ENCODE measurements around the gene SERINC1.
A peak's percentile ranks its signal among the peaks of the same experiment; 100 is the strongest.
"Not testable (repeated sequence)": the region's sequence is repeated elsewhere in the genome, so short reads cannot be mapped to it uniquely, and the experiment has no call there.

The SERINC1 gene

DNA sequence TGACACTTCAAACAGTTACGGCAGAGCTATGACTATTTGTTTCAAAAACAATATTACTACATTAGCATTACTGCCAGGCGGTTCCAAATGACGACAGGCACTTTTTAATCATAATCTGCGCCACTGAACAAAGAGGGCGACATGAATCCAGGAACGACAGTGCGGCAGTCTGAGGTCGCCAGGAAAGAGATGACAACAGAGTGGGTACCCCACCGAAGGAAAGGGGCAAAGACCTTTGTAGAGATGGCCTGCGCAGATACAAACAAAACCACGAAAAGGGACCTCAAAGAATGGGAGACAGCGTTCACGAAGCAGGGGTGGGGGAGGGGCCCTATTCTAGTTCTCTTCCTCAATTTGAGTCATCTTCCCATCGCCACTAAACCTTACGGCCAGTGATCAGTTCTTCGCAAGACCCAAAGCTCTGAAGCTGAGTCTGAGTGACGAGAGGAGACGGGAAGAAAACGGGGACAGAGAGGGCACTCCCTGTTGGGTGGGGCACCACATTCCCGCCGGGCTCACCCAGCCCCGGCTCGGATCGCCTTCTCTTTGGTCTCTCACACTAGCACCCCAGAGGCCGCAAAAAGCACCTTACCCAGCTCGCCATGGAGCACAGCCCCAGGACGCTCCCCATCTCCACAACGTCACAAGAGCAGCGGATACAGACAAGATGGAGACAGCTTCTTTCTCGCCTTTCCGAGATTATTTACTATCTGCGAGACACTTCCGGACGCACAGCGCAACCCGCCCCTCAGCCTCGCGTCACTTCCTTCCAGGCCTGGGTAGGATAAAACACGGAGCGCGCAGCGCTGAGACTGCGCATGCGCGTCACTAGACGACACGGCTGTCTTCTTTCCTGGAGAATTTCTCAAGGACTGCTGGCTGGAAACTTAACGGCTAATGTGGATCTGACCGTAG lies at the start of gene SERINC1:
SERINC1 (minus strand) TSS at position 701 of the 915 bp plus-strand sequence; CDS start at position 631, 70 bp downstream.
- FAIRE-seq: peak; percentile 100
- peak; percentile 77 for DNase-seq (ENCODE audit: extremely low spot score, insufficient read length, low read depth)

DNA sequence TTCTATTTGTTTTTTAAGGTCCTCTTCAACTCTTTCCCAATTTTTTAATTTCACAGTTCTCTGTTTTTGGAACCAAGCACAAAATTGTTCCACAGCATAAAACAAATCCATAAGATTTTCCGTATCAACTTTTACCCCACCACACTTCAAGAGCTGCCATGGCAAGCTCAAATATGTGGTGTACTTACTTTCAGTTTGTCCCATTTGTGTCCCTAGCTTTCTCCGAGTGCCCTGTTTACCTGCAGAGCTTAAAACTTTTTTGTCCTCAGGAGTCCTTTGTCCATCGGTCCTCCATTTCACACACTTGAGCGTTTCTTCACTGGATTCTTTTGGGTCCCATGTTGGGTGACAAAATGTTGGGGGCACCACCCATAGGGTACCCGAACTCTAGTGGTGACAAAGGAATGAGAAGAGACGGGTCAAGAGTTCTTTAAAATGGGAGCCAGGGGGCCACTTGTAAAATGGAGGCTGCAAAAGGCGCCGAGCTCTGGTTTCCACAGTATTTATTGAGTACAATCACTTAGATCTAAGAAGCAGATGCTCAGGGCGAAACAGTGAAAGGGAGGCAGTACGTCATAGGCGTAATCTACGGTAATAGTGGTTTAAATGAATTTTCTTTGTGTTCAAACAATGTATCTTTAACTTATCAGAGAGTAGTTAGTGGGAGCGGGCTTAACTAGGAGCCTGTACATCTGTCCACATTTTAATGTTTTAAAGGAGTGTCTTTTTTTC lies 39.8 kb upstream of the SERINC1 start:
- DNase-seq (ENCODE audit: extremely low spot score, insufficient read length, low read depth) (no peak), FAIRE-seq (no peak)

DNA sequence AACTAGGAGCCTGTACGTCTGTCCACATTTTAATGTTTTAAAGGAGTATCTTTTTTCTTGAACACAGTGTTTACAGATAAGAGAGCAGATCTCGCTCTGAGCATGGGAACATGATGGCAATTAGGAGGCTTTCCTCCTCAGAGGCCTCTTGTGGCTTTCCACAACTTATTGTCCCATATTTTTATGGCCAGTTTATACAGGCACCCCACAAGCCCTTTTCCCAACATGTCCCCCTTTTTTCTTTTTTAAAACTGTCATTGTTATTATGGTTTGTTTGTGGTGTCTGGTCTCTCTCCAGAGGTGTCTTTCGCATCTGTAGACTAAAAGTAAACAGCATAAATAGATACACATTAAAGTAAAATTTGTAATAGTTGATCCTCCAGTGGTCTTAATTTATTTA lies 33.6 kb upstream of the SERINC1 start:
- FAIRE-seq; DNase-seq (ENCODE audit: extremely low spot score, insufficient read length, low read depth): not testable (repeated sequence)

DNA sequence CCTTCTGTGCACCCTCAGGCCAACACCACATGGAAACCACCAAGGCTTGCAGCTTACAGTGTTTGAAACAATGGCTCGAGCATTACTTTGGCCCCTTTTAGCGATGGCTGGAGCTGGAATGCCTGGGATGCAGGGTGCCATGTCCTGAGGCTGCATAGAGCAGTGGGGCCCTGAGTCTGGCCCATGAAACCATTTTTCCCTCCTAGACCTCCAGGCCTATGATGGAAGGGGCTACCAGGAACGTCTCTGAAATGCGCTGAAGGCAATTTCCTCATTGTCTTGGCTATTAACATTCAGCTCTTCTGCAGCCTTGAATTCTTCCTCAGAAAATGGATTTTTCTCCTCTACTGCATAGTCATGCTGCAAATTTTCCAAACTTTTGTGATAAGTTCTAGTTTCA lies 29.9 kb upstream of the SERINC1 start:
- no peak for DNase-seq (ENCODE audit: extremely low spot score, insufficient read length, low read depth)

DNA sequence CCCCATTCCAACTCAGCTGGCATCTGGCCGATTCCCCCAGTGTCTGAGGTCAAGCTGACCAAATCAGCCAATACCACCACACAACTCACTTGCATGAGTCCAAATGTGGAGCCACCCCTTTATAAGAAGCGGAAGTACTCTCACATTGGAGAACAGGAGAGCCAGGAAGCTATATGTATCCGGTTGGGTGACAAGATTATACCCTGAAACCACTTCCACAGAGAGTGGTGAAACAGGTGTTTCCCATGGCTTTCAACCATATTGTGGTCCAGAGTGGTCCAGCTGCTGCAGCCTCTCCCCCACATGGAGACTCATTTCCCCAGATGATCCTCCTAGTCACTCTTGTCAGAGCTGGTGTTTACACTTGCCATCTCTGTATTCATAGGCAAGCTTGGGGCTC lies 24.0 kb upstream of the SERINC1 start:
- no peak for FAIRE-seq
- DNase-seq (ENCODE audit: extremely low spot score, insufficient read length, low read depth): no peak

More for the DNA sequence above, 29.9 kb upstream of the SERINC1 start:
- no peak for FAIRE-seq

DNA sequence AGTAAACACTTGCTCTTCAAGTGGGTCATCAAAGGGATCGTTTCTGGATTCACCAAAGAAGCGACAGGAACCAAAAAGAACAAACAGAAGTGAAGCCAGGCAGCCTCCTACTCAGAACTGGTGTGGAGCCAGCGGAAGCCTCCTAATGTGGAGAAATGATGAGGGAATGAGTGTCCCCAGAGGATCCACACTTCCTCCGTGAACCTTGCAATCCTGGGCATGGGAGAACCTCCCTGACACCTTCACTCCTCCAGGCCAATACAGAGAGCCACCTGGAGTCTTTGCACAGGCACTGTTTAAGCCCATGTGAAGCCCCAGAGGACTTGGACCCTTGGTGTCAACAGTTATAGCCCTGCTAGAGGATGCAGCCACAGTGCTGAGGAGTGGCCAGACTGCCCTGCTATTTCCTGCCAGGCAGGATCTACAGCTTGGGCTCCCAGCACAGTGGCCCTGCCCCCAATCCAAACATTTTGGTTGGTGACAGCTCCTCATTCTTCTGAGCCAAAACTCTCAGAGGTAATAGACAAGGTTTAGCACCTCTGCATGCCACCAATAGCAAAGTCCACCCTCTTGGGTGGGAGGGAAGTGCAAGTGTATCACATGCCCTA lies 23.2 kb upstream of the SERINC1 start:
- FAIRE-seq (no peak), DNase-seq (ENCODE audit: extremely low spot score, insufficient read length, low read depth) (no peak)

DNA sequence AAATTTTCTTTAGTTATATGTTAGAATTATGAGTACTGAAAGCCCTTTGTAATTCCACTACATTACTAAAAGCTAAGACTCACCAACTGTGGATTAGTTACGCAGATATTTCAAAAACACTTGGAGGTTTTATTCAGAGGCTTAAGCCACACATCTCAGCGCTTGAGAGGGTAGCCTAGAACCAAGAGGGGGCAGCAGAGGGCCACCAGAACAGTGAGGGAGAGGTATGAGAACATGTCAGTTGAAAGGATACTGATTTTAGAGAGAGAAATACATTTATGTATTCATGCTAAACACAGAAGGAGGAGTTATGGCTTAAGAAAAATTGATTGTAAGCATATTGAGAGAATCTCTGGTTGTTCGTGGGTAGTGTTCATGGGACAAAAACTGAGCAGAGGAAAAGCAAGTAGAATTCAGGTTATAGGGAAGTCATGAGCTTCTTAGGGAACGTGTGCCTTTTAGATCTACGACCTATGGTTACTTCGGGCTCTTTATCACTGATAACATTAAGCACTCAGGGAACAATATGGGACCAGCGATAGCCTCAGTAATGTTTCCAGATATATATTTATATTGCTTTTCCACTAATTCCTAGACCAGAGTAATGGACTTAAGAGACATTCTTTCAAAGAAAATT lies 20.4 kb upstream of the SERINC1 start:
- FAIRE-seq (peak; percentile 86), DNase-seq (ENCODE audit: extremely low spot score, insufficient read length, low read depth) (peak; percentile 17)

DNA sequence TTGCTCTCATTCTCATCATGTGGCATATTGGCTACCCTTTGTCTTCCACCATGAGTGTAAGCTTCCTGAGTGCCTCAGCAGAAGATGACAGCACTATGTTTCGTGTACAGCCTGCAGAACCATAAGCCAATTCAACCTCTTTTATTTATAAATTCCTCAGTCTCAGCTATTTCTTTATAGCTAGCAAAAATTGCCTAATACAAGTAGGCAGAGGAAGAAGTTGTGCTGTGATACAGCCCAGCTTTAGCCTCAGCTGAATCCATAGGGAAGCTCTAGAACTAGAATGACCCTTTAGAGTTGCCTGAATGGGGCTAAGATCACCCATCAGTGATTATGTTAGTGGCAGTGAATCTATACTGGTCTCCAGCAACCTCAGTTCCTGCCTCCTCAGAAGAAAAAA lies 19.0 kb upstream of the SERINC1 start:
- DNase-seq (ENCODE audit: extremely low spot score, insufficient read length, low read depth) (no peak), FAIRE-seq (no peak)

DNA sequence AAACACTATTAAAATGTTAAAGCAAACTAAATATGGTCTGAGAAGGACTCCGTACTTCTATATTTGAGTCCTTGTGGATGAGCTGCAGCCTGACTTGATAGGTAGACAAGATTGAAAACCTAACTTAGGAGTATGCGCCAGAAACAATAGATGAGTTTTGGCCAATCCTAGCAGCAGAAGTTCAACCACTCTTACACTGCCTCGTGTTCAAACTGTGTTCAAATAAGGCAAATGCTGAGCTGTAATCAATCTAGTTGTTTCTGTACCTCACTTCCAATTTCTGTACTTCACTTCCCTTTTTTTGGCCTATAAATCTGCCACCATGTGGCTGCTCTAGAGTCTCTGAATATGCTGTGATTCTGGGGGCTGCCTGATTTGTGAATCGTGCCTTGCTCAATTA lies 13.2 kb upstream of the SERINC1 start:
- DNase-seq (ENCODE audit: extremely low spot score, insufficient read length, low read depth) (no peak), FAIRE-seq (no peak)

DNA sequence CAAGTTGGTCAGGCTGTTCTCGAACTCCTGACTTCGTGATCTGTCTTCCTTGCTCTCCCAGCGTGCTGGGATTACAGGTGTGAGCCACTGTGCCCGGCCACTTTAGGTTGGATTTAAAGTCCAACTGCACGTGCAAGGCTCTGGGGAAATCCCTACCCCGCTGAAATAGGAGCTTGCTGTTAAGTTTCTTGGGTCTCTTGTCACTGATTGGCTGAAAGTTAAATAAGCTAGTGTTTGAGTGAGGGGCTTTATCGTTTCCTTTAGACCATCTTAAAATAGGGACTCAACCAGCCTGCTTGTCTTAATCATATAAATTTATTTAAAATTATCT lies 11.1 kb upstream of the SERINC1 start:
- no peak for DNase-seq (ENCODE audit: extremely low spot score, insufficient read length, low read depth)
- FAIRE-seq: no peak

DNA sequence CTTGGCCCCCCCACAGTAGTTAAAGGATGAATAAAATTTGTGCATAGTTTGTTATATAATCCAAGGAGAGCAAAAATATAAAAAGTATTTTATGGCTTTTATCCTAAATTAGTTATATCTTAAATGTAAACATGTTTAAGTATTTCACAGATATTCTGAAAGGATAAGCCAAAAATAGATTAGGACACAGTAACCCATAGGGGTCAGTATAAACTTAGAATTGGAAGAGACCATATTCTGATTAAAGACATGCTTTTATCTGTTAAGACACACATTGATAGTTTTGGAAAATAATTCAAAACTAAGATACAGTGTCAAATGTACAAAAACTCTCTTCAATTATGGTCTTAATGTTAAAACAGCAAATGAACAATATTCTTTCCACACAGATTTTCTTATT lies 4.5 kb upstream of the SERINC1 start:
- DNase-seq (ENCODE audit: extremely low spot score, insufficient read length, low read depth): no peak
- peak; percentile 64 for FAIRE-seq

DNA sequence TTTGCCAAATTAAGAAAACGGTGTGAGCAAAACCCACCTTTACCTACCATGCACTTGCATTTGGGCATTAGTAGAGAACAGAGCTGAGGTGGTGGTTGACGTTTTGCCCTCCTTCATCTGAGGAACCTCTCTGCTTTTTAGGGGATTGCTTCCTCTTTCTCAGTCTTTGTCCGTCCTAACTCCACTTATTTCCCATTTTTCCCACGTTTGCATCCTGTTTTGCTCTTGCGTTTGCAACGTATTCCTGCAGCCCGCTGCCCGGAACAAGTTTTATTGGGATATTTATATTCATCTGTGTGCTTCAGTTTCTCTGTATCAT lies 374 bp upstream of the SERINC1 start:
- FAIRE-seq (no peak), DNase-seq (ENCODE audit: extremely low spot score, insufficient read length, low read depth) (no peak)

DNA sequence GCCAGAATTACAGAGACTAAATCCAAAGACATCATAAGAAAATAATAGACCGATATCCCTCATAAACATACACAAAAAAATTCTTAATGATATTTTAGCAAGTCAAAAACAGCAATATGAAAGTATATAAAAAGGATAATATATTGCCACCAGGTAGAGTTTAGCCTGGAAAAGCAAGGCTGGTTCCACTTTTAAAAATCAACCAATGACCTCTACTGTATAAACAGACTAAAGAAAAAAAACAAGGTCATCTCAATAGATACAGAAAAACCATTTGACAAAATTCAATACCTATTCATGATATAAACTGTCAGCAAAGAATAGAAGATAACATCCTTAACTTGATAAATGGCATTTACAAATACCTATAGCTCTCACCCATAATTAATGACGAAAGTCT lies 9.7 kb downstream of the SERINC1 start:
- DNase-seq (ENCODE audit: extremely low spot score, insufficient read length, low read depth) (no peak), FAIRE-seq (no peak)

DNA sequence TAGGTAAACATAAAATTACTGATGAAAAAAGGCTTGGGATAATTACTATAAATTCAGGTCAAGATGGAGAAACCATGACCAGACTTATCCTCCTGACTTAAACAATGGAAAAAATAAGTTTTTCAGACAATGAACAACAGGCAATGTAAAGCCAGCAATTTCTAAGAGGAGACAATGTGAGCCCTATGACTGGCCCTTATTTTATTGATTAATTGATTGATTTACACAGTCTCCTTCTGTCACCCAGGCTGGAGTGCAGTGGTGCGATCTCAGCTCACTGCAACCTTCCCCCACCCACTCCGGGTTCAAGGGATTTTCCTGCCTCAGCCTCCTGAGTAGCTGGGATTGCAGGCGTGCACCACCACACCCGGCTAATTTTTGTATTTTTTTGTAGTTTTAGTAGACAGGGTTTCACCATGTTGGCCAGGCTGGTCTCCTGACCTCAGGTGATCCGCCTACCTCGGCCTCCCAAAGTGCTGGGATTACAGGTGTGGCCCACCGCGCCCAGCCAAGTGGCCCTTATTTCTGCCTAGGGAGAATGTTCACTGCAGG lies 11.7 kb downstream of the SERINC1 start:
- not testable (repeated sequence) for DNase-seq (ENCODE audit: extremely low spot score, insufficient read length, low read depth); FAIRE-seq

DNA sequence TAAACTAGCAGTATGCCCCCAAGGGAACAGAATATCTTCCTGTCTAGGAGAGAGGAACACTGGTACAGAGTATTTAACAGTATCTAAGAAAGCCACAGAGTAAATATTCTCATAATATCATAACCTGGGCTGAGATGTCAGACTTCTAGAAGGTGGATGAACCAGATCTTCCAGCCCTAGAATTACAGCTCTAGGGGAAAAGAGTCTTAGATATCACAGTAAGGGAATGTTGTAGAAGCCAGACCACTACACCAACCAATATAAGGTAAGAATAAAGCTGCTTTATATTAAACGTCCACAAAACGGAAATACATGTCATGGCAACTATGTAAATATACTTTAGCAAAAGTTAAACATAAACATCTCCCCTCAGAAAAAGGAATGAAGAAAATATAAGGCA lies 12.4 kb downstream of the SERINC1 start:
- FAIRE-seq (no peak), DNase-seq (ENCODE audit: extremely low spot score, insufficient read length, low read depth) (no peak)

DNA sequence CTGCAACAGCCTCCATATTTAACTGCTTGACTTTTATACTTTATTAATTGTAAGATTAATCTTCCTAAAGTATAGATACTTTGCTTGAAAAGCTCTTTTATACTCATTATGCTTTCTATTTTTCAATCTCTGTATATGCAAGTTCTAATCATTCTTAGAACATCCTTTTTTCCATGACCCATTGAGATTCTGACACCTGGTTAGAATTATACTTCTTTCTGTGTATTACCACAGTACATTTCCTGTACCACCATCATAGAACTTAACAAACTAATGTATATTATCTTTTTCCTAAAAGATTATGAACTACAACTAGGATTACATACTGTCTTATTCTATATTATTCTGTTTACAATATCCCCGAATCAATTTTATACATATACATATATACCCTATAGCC lies 13.5 kb downstream of the SERINC1 start:
- FAIRE-seq (no peak), DNase-seq (ENCODE audit: extremely low spot score, insufficient read length, low read depth) (no peak)

DNA sequence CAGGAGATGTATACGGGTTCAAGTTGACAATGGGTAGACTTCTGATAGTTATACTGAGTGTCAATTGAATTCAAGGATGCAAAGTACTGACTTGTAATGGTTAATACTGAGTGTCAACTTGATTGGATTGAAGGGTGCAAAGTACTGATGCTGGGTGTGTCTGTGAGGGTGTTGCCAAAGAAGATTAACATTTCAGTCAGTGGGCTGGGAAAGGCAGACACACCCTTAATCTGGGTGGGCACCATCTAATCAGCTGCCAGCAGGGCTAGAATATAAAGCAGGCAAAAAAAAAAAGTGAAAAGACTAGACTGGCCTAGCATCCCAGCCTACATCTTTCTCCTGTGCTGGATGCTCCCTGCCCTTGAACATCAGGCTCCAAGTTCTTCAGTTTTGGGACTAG lies 16.5 kb downstream of the SERINC1 start:
- FAIRE-seq; DNase-seq (ENCODE audit: extremely low spot score, insufficient read length, low read depth): not testable (repeated sequence)

DNA sequence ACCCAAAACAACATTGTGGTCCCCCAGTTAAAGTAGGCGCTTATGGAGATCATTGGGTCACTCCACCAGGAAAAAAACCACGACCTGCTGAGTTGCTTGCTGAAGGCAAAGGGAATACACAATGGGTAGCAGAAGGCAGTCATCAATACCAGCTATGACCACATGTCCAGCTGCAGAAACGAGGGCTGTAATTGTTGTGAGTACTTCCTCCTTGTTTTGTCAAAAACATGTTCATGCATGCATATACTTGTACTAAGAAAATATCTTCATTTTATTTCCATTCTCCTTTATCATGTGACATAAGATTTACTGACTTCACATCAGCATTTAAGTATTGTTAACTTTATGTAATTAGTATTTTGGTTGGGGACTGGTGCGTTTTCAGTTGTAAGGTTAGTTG lies 16.9 kb downstream of the SERINC1 start:
- FAIRE-seq: peak; percentile 38

DNA sequence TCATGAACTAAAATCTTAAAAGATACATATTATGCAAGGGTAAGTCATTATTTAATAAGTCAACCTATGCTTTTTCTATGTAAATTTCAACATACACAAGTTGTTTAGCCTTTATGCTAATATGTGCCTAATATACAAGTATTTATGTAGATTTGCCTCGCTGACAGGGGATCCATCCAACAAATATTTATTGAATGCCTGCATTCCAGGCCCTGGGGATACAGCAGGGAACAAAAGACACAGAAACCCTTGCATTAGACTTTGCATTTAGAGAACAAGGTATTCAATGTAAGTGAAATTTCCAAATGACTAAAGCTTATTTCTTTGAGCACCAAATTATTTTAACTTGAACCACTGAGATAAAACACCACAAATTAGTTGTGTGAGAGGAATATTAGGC lies 19.1 kb downstream of the SERINC1 start:
- FAIRE-seq (no peak), DNase-seq (ENCODE audit: extremely low spot score, insufficient read length, low read depth) (no peak)

More for the DNA sequence above, 16.9 kb downstream of the SERINC1 start:
- no peak for DNase-seq (ENCODE audit: extremely low spot score, insufficient read length, low read depth)

DNA sequence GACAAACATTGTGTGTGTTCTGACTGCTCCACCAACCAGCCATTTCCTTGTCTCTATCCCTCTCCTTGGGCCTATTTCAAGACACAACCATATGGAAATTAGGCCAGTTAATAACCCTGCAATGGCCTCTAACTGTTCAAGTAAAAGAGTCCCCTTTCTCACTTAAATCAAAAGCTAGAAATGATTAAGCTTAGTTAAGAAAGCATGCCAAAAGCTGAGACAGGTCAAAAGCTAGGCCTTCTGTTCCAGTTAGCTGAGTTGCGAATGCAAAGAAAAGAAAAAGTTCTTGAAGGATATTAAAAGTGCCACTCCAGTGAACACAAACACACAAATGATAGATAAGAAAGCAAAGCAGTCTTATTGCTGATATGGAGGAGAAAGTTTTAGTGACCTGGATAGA lies 22.5 kb downstream of the SERINC1 start:
- peak; percentile 57 for FAIRE-seq
- DNase-seq (ENCODE audit: extremely low spot score, insufficient read length, low read depth): no peak

All from GM18507 (cell line).